Measurements from ENCODE around the gene IER5. TPM values are rescaled to one million over a fixed set of nuclear protein-coding genes. Genes with fewer than 3 reads are reported as not detected.

Gene IER5
- total RNA-seq, 1 experiment from 2014 or later, result 9.4 TPM

- no peak overlapping the region for H3K4me3 Mint-ChIP-seq (ENCODE audit: unreplicated experiment)
- no peak for TF ChIP-seq CTCF (IDR thresholded peaks at IDR 0.05; ENCODE audit: insufficient read depth in 1 of 2, low read depth in 1 of 2, low read length in 1 of 2, severe bottlenecking in 1 of 2, unreplicated experiment in 1 of 2)
- Histone ChIP-seq H3K4me1 (no peaks in the 10 kb centered on the region), H3K36me3 (ENCODE audit: control insufficient read depth, insufficient read depth, low read length) (no peaks in the 10 kb centered on the region), H3K4me3 (ENCODE audit: low read depth, low read length) (no peak overlapping the region), H3K9me3 (peaks cover 5% of the 10 kb centered on the region), H3K27me3 (replicated peaks; ENCODE audit: control insufficient read depth, insufficient read depth, low read length) (no peaks in the 10 kb centered on the region)
- intact Hi-C loops (cut with micrococcal nuclease; ENCODE audit: unreplicated experiment), result no loop called here
- no TSS peak for BruUV-seq (replicated peaks)
- peaks cover 17% of the 10 kb centered on the region for H3K4me1 Mint-ChIP-seq (ENCODE audit: low read depth, unreplicated experiment)
- POLR2A ChIA-PET, result interaction anchor here (0.5 kb wide), 1 partner anchor 874 kb away, joined by 3 read pairs; no protein-coding TSS in a partner anchor
- CTCF ChIA-PET, result no interaction called here
- DNase-seq, result no peak
- H3K27ac Mint-ChIP-seq (ENCODE audit: unreplicated experiment), result no peak overlapping the region
- H3K9me3 Mint-ChIP-seq (ENCODE audit: unreplicated experiment), result peaks cover 10% of the 10 kb centered on the region
- no peaks in the 10 kb centered on the region for H3K36me3 Mint-ChIP-seq (ENCODE audit: insufficient read depth, unreplicated experiment)
- no peaks in the 10 kb centered on the region for H3K27me3 Mint-ChIP-seq (ENCODE audit: insufficient read depth, unreplicated experiment)
Measured at GRCh38 chr1:181064011-181064623, 24.4 kb upstream of the IER5 start.

GRCh38 chr1:181064702-181065101, 23.8 kb upstream of the IER5 start:
- H3K4me1 ChIP-seq, result no peaks in the 10 kb centered on the region
- Mint-ChIP-seq H3K4me3 (ENCODE audit: unreplicated experiment) (no peak overlapping the region), H3K4me1 (ENCODE audit: low read depth, unreplicated experiment) (peaks cover 17% of the 10 kb centered on the region), H3K27me3 (ENCODE audit: insufficient read depth, unreplicated experiment) (no peaks in the 10 kb centered on the region), H3K27ac (ENCODE audit: unreplicated experiment) (no peak overlapping the region), H3K36me3 (ENCODE audit: insufficient read depth, unreplicated experiment) (no peaks in the 10 kb centered on the region), H3K9me3 (ENCODE audit: unreplicated experiment) (peaks cover 4% of the 10 kb centered on the region)
- ChIA-PET POLR2A (no interaction called here), CTCF (no interaction called here)
- no peak for DNase-seq
- TF ChIP-seq CTCF (IDR thresholded peaks at IDR 0.05; ENCODE audit: insufficient read depth in 1 of 2, low read depth in 1 of 2, low read length in 1 of 2, severe bottlenecking in 1 of 2, unreplicated experiment in 1 of 2), result no peak
- intact Hi-C loops (cut with micrococcal nuclease; ENCODE audit: unreplicated experiment), result no loop called here
- no peaks in the 10 kb centered on the region for H3K36me3 ChIP-seq (ENCODE audit: control insufficient read depth, insufficient read depth, low read length)
- BruUV-seq (replicated peaks), result no TSS peak
- no peaks in the 10 kb centered on the region; the same call in 1 of the 2 replicates for H3K9me3 ChIP-seq
- no peaks in the 10 kb centered on the region for H3K27me3 ChIP-seq (replicated peaks; ENCODE audit: control insufficient read depth, insufficient read depth, low read length)
- H3K4me3 ChIP-seq (ENCODE audit: low read depth, low read length), result no peak overlapping the region

- Mint-ChIP-seq H3K9me3 (ENCODE audit: unreplicated experiment) (peaks cover 21% of the 10 kb centered on the region), H3K4me1 (ENCODE audit: low read depth, unreplicated experiment) (peaks cover 8% of the 10 kb centered on the region), H3K27ac (ENCODE audit: unreplicated experiment) (no peak overlapping the region), H3K27me3 (ENCODE audit: insufficient read depth, unreplicated experiment) (no peaks in the 10 kb centered on the region), H3K4me3 (ENCODE audit: unreplicated experiment) (no peak overlapping the region), H3K36me3 (ENCODE audit: insufficient read depth, unreplicated experiment) (no peaks in the 10 kb centered on the region)
- H3K9me3 ChIP-seq, result no peaks in the 10 kb centered on the region; the same call in 1 of the 2 replicates
- no peaks in the 10 kb centered on the region for H3K36me3 ChIP-seq (ENCODE audit: control insufficient read depth, insufficient read depth, low read length)
- BruUV-seq (replicated peaks), result no TSS peak
- H3K4me1 ChIP-seq, result no peaks in the 10 kb centered on the region; the same call in 1 of the 2 replicates
- no peak for TF ChIP-seq CTCF (IDR thresholded peaks at IDR 0.05; ENCODE audit: insufficient read depth in 1 of 2, low read depth in 1 of 2, low read length in 1 of 2, severe bottlenecking in 1 of 2, unreplicated experiment in 1 of 2)
- DNase-seq, result no peak
- H3K27me3 ChIP-seq (replicated peaks; ENCODE audit: control insufficient read depth, insufficient read depth, low read length), result no peaks in the 10 kb centered on the region
- CTCF ChIA-PET, result no interaction called here
- H3K4me3 ChIP-seq (ENCODE audit: low read depth, low read length), result no peak overlapping the region
- intact Hi-C loops (cut with micrococcal nuclease; ENCODE audit: unreplicated experiment), result no loop called here
- POLR2A ChIA-PET, result no interaction called here
Measured at GRCh38 chr1:181073638-181074037, 14.9 kb upstream of the IER5 start.

Measured in Caco-2 (cell line).